Esophagus squamous epithelium (tissue), 5 donors: ENCODE data around the gene GABRB1. TPM values are rescaled to one million over a fixed set of nuclear protein-coding genes. Genes with fewer than 3 reads are reported as not detected.

ENCODE experiments used
- DNase-seq: peaks from one replicate; lab custom pipeline; 2025; lab: John Stamatoyannopoulos, UW
- H3K27ac ChIP-seq, 4 donors: fragments of 200-600 bp; sonication (generic); one replicate each; pipeline ENCODE4 v1.5.1; 2016 to 2019; ENCODE audit warnings: mild to moderate bottlenecking in 1 of 4
- H3K27me3 ChIP-seq, 4 donors: fragments of 200-600 bp; sonication (generic); 1 replicate in 3 of 4; 2 replicates in 1 of 4; pipeline versions ENCODE4 v1.5.1 to v1.6.0; 2017 to 2021; ENCODE audit warnings: antibody characterized with exemption in 1 of 4
- H3K36me3 ChIP-seq, 3 donors: fragments of 200-600 bp; sonication (generic); one replicate each; pipeline ENCODE4 v1.5.1; 2016 to 2019
- H3K4me1 ChIP-seq, 3 donors: fragments of 200-600 bp; sonication (generic); one replicate each; pipeline ENCODE4 v1.5.1; 2017 to 2019
- H3K4me3 ChIP-seq, 4 donors: fragments of 200-600 bp; sonication (generic); 1 replicate in 3 of 4; 2 replicates in 1 of 4; pipeline ENCODE4 v1.5.1; 2016 to 2019; ENCODE audit warnings: mild to moderate bottlenecking in 2 of 4, moderate library complexity in 1 of 4
- H3K9me3 ChIP-seq, 3 donors: fragments of 200-600 bp; sonication (generic); one replicate each; pipeline ENCODE4 v1.5.1; 2016 to 2019
- POLR2A ChIP-seq, 4 donors: fragments of 450-650 bp; IDR thresholded peaks; one replicate each; pipeline ENCODE4 v1.6.1; 2017; ENCODE audit warnings: antibody characterized with exemption in 4 of 4, mild to moderate bottlenecking in 4 of 4, moderate library complexity in 3 of 4
- WGBS, 2 donors: methylation state at CpG; one replicate each; pipeline ENCODE4 v1.1.5; 2018; 5-methylcytosine and 5-hydroxymethylcytosine counted together
- intact Hi-C: fragments of 100-400 bp; cut with DNase I; formaldehyde crosslinking; loops from one replicate; pipeline ENCODE4 v1.15.0; 2022
- total RNA-seq, 4 donors: library from RNA; depleted of rRNA; stranded (reverse); fragments of >200 nt; gene quantifications; one replicate each; pipeline ENCODE4 v1.1.0, GENCODE V29; 2016
- TF ChIP-seq, protein P1 (sequence below), 6 experiments: fragments of 450-650 bp in 4 of 6; fragments of 200-600 bp in 2 of 6; sonication (generic) in 2 of 6; IDR thresholded peaks; one replicate each; pipeline ENCODE4 v1.5.1; 2016 to 2019; ENCODE audit warnings: antibody characterized with exemption in 6 of 6, mild to moderate bottlenecking in 4 of 6, moderate library complexity in 4 of 6
- donor health status: DM: yes; HTN: yes; CAD: no.

Gene GABRB1
- total RNA-seq, 4 donors from 2014 or later = not detected

DNA sequence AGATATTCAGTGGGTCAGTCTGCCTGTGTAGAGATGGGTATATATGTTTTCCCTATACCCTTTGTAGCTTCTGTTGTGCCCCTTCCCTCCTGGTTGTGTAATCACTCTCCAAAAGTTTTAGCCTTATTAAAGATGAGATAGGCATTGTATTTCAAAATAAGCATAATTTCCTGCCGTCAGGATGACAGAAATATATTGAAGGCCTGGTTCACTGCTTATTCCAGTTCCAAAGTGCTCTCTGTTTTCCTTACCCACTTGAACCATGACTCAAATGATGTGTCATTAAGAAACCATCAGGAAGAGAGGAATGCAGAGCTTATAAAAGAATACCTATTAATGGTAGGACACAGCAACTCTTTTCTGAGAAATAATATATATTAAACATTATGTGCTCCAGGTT is 178.5 kb downstream of the GABRB1 start:
- H3K27ac ChIP-seq = no peak overlapping the region
- intact Hi-C loops = no loop called here
- no peaks in the 10 kb centered on the region for H3K9me3 ChIP-seq
- 60 to 73% methylated on average over 1 of the region's 1 CpG for WGBS, 2 donors
- no peaks in the 10 kb centered on the region for H3K27me3 ChIP-seq
- TF ChIP-seq POLR2A (IDR thresholded peaks at IDR 0.05) = no peak
- TF ChIP-seq, protein P1, sequence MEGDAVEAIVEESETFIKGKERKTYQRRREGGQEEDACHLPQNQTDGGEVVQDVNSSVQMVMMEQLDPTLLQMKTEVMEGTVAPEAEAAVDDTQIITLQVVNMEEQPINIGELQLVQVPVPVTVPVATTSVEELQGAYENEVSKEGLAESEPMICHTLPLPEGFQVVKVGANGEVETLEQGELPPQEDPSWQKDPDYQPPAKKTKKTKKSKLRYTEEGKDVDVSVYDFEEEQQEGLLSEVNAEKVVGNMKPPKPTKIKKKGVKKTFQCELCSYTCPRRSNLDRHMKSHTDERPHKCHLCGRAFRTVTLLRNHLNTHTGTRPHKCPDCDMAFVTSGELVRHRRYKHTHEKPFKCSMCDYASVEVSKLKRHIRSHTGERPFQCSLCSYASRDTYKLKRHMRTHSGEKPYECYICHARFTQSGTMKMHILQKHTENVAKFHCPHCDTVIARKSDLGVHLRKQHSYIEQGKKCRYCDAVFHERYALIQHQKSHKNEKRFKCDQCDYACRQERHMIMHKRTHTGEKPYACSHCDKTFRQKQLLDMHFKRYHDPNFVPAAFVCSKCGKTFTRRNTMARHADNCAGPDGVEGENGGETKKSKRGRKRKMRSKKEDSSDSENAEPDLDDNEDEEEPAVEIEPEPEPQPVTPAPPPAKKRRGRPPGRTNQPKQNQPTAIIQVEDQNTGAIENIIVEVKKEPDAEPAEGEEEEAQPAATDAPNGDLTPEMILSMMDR (IDR thresholded peaks at IDR 0.05) = no peak
- no peak overlapping the region for H3K4me3 ChIP-seq
- no peaks in the 10 kb centered on the region for H3K36me3 ChIP-seq
- DNase-seq = no peak
- no peaks in the 10 kb centered on the region for H3K4me1 ChIP-seq

DNA sequence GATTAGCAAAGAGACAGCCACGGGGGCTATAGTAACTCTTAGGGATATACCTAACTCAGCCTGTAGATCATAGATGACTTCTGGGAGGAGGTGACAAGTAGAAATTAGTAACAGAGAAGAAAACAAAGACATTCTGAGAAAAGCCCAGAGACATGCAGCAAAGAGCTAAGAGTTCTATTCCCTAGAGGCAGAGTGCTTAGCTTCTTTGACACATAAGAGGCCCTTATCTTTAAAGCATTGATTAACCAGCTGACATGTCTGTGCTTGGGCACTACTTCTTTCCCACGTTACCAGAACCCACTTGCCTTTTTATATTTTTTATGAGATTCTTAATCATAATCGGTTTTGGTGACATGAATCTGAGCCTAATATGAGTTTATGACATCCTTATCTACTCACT is 179.5 kb downstream of the GABRB1 start:
- no peaks in the 10 kb centered on the region for H3K9me3 ChIP-seq
- DNase-seq = no peak
- no peaks in the 10 kb centered on the region for H3K36me3 ChIP-seq
- no peak overlapping the region for H3K4me3 ChIP-seq
- no peaks in the 10 kb centered on the region for H3K27me3 ChIP-seq
- WGBS, 2 donors = 42 to 45% methylated on average over 3 of the region's 3 CpGs
- H3K4me1 ChIP-seq = no peaks in the 10 kb centered on the region
- intact Hi-C loops = no loop called here
- TF ChIP-seq, protein P1 (IDR thresholded peaks at IDR 0.05) = no peak
- no peak for TF ChIP-seq POLR2A (IDR thresholded peaks at IDR 0.05)
- no peak overlapping the region for H3K27ac ChIP-seq

DNA sequence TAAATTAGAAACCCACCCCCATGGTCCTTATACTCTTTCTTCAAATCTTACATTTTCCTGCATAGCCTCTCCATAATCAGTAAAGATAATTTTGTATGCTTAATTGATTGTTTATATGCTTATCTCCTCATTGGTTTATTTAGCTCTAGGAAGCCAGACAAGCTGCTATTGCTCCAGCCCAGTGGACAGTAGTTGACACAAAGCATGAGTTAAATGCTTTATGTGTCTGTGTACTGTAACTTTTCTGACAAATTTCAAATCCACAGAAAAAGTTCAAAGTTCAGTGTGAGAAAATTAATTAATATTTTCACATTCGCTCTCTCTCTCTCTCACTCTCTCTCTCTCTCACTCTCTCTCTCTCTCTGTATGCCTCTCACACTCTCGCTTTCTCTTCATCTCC is 181.7 kb downstream of the GABRB1 start:
- 70 to 74% methylated on average over 2 of the region's 2 CpGs for WGBS, 2 donors
- Histone ChIP-seq H3K27ac (no peak overlapping the region), H3K9me3 (no peaks in the 10 kb centered on the region), H3K36me3 (no peaks in the 10 kb centered on the region), H3K4me3 (no peak overlapping the region), H3K27me3 (no peaks in the 10 kb centered on the region), H3K4me1 (no peaks in the 10 kb centered on the region)
- no peak for TF ChIP-seq POLR2A (IDR thresholded peaks at IDR 0.05)
- TF ChIP-seq, protein P1 (IDR thresholded peaks at IDR 0.05) = no peak
- DNase-seq = no peak
- intact Hi-C loops = no loop called here

DNA sequence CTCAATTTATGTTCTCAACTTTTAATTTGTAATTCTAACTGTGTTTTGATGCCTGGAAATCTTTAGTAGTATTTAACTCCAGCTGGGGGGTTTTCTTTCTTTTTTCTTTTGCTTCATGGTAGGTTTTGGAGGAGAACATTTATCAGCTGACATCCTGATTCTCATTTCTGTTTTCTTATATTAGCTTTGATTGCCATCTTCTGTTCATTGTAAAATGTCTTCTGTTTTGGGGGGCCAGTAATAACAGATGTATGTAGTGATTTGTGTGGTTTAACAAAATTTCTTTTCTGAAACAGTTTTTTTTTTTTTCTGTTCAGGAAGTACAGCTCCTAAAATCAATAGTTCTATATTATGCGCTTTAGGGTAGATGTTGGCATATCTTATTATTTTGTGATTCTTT is 182.2 kb downstream of the GABRB1 start:
- Histone ChIP-seq H3K27ac (no peak overlapping the region), H3K4me3 (no peak overlapping the region), H3K4me1 (no peaks in the 10 kb centered on the region), H3K9me3 (no peaks in the 10 kb centered on the region), H3K27me3 (no peaks in the 10 kb centered on the region), H3K36me3 (no peaks in the 10 kb centered on the region)
- no peak for DNase-seq
- TF ChIP-seq POLR2A (IDR thresholded peaks at IDR 0.05) = no peak
- TF ChIP-seq, protein P1 (IDR thresholded peaks at IDR 0.05) = no peak
- intact Hi-C loops = no loop called here
- WGBS, 2 donors = 87 to 95% methylated on average over 1 of the region's 1 CpG

DNA sequence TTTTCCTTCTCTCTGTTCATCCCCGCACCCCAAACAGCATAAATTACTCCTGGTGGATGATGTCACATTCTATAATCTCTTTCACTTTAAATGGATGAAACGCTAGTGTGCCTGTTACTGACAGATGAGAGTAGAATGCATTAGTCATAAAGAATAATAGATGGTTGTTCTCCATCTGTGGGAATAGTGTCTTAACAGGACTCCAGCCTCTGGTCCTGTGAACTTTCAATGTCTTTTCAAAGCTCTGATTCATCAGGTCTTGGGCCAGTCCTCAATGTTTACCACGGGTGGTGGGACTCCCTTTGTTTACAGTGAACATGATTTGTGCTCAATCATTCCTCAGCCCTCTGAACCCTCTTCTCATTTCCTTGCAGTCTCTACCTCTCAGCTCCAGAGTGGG is 182.6 kb downstream of the GABRB1 start:
- intact Hi-C loops = no loop called here
- DNase-seq = no peak
- Histone ChIP-seq H3K27me3 (no peaks in the 10 kb centered on the region), H3K27ac (no peak overlapping the region), H3K9me3 (no peaks in the 10 kb centered on the region), H3K4me1 (no peaks in the 10 kb centered on the region), H3K36me3 (no peaks in the 10 kb centered on the region), H3K4me3 (no peak overlapping the region)
- 24 to 25% methylated on average over 3 of the region's 3 CpGs for WGBS, 2 donors
- TF ChIP-seq, protein P1 (IDR thresholded peaks at IDR 0.05) = no peak
